GM12864 (cell line): ENCODE results near the gene COX7A2L.
"Not testable (repeated sequence)": the region's sequence is repeated elsewhere in the genome, so short reads cannot be mapped to it uniquely, and the experiment has no call there.

ENCODE experiments used
- DNase-seq: peaks from one replicate; pipeline ENCODE4 v3.0.0-alpha.2; 2011; ENCODE audit warnings: low read depth
- H3K4me3 ChIP-seq: 2 replicates; pipeline ENCODE4 v1.5.1; 2011; ENCODE audit warnings: mild to moderate bottlenecking, low read depth, low read length, control low read depth
- TF ChIP-seq, protein P1 (sequence below): IDR thresholded peaks from 2 replicates; pipeline ENCODE4 v1.5.1; 2011; ENCODE audit warnings: low read depth, mild to moderate bottlenecking, moderate library complexity, low read length, control low read depth, inconsistent platforms; ENCODE audit errors: missing control alignments

The COX7A2L gene

DNA sequence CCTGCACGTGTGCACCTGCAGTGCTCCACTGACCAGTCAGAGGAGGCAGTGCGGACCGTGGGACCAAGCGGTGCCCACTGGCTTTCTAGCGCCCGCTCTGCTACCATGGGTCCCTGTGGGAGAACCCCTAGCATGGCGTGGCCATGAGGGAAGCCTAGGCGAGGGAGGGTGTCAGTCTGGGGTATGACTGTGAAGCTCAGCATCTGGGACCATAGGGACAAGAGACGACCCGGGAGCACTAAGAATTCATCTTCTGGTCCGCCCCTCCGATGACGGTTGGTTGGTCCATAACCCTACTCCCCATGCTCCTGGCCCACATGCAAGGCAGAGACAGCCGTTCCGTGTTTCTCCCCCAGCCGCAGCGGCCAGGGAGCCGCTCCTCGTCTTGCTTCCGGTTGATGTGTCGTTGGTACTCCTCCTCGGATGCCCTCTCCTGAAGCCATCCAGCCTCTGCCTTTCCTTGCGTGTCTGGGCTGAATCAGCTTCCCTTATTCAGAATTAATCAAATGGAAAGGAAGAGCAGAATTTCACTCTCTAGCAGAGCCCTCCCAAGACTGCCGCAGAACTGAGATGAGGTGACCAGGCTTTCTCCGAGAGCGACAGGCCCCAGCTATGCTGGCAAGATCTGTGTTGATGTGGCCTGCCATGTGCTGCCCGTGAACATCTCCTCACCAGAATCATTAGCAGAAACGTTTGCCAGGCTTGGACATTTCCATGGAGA, 23.0 kb downstream of the COX7A2L start:
- TF ChIP-seq, protein P1, sequence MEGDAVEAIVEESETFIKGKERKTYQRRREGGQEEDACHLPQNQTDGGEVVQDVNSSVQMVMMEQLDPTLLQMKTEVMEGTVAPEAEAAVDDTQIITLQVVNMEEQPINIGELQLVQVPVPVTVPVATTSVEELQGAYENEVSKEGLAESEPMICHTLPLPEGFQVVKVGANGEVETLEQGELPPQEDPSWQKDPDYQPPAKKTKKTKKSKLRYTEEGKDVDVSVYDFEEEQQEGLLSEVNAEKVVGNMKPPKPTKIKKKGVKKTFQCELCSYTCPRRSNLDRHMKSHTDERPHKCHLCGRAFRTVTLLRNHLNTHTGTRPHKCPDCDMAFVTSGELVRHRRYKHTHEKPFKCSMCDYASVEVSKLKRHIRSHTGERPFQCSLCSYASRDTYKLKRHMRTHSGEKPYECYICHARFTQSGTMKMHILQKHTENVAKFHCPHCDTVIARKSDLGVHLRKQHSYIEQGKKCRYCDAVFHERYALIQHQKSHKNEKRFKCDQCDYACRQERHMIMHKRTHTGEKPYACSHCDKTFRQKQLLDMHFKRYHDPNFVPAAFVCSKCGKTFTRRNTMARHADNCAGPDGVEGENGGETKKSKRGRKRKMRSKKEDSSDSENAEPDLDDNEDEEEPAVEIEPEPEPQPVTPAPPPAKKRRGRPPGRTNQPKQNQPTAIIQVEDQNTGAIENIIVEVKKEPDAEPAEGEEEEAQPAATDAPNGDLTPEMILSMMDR: no peak
- no peak for DNase-seq
- no peak overlapping the region for H3K4me3 ChIP-seq

DNA sequence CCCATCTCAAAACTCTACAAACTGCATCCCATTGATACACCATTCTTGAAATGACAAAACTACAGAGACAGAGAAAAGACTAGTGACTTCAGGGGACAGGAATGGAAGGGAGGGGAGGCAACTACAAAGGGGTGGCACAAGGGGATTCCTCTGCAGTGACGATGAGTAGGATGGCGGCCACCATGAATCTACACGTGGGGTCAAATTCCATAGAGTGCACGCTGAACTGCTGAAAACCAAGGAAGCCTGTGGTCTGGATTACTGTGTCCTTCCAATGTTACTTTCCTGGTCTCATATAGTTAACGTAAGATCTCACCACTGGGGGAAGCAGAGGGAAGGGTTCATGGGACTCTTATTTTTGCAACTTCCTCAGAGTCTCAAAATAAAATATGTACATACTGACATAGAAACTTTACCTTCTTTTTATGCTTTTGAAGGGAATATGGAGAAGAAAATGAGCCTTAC, 23.6 kb downstream of the COX7A2L start:
- H3K4me3 ChIP-seq: no peak overlapping the region
- TF ChIP-seq, protein P1: no peak
- no peak for DNase-seq

DNA sequence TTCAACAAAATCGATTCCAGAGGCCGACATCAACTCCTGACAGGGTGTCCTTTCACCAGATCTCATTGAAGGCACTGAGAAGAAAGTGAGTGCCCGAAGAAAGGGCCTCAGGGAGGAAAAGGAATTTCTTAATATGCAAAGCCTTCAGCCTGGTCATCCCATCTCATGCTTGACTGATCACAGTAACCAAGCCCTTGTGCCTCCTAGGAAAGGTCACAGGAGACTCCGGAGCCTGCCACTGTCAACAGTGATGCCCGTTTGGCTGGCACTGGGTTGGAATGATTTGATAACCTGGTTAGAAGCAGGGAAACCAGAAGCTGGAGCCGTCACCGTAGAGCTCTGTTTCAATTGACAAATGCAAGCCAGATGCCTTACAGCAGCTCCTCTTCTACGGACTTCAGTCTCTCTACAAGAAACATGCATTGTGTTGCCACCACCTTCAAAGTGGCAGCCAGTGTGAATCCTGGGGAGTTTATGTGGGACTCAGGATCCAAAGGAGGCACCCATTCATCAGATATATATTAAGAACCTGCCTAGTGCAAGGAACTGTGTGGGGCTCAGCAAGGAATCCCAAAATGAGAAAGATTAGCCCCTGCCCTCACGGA, 24.6 kb downstream of the COX7A2L start:
- no peak for DNase-seq
- H3K4me3 ChIP-seq: no peak overlapping the region
- TF ChIP-seq, protein P1: no peak

DNA sequence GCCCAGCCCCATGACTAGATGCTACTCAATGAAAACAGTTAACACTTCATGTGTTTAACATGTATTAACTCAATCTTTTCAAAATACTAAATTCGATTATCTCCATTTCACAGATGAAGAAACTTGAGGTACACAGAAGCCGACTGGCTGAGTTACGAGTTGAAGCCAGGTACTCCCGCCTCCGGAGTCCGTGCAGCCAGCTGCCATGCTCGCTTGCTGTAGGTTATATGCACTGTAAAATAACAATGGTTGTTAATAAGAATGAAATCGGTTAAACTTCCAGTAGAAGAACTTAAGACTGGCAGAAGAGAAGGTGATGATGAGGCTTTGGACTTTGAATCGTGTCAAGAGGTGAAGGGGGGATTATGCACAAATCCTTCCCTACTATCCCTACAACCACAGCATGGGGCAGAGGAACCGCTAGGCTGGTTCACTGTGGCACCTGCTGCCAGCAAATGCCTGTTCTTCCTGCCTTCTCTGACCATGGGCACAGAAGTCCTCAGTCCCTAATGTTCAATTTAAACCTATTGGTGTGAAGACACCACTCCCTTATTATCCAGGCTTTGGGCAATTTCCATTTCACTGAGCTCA, 25.4 kb downstream of the COX7A2L start:
- TF ChIP-seq, protein P1: no peak
- no peak overlapping the region for H3K4me3 ChIP-seq
- DNase-seq: no peak

DNA sequence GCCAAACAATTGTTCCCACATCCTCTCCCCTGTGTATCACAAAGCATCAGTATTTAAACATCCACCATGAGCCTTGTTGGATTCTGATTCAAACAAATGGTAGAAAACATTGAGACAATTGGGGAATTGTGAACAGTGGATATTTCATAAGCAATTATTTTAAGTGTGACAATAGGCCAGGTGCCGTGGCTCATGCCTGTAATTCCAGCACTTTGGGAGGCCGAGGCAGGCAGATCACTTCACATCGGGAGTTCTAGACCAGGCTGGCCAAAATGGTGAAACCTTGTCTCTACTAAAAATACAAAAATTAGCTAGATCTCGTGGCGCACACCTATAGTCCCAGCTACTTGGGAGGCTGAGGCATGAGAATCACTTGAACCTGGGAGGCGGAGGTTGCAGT, 26.2 kb downstream of the COX7A2L start:
- not testable (repeated sequence) for DNase-seq, H3K4me3 ChIP-seq

DNA sequence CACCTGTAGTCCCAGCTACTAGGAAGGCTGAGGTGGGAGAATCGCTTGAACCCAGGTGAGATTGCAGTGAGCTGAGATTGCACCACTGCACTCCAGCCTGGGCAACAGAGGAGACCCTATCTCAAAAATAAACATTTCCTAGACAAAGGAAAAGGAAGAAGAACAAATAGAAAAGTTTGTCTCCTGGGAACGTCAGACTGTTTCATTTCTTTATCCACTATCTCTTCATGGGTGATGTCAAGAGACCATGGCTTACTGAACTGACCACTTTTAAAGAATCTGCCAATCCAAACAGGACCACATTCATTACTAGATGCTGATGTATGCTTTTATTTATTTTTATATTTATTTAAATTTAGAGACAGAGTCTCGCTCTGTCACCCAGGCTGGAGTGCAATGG, 26.8 kb downstream of the COX7A2L start:
- DNase-seq: no peak
- H3K4me3 ChIP-seq: no peak overlapping the region
- TF ChIP-seq, protein P1: no peak

DNA sequence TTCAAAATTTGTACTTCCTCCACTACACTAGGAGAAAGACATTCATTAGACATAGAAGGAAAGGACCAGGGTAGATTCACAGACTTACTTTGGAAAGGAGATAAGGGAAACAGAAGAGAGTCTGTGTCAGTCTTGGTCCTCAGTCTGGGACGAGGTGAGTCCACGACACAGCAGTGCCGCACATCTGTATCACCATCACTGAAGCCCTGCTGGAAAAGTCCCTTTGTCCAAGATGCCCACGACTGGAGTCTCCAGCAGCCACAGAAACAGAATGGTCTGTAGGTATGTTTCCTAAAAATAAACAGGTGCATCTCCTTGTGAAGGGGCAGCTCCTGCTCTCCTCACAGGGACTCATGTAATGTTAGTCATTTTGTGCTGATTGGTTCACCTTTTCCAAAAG, 27.4 kb downstream of the COX7A2L start:
- no peak overlapping the region for H3K4me3 ChIP-seq
- TF ChIP-seq, protein P1: no peak
- no peak for DNase-seq
